Measurements from ENCODE around the gene RASD2. TPM values are rescaled to one million over a fixed set of nuclear protein-coding genes. Genes with fewer than 3 reads are reported as not detected.
A peak's percentile ranks its signal among the peaks of the same experiment; 100 is the strongest.

The RASD2 gene
- total and polyA plus RNA-seq, 2 donors (not counting 1 experiment from before 2014, with no cell fraction given), result under 0.01 to 0.01 TPM

DNA sequence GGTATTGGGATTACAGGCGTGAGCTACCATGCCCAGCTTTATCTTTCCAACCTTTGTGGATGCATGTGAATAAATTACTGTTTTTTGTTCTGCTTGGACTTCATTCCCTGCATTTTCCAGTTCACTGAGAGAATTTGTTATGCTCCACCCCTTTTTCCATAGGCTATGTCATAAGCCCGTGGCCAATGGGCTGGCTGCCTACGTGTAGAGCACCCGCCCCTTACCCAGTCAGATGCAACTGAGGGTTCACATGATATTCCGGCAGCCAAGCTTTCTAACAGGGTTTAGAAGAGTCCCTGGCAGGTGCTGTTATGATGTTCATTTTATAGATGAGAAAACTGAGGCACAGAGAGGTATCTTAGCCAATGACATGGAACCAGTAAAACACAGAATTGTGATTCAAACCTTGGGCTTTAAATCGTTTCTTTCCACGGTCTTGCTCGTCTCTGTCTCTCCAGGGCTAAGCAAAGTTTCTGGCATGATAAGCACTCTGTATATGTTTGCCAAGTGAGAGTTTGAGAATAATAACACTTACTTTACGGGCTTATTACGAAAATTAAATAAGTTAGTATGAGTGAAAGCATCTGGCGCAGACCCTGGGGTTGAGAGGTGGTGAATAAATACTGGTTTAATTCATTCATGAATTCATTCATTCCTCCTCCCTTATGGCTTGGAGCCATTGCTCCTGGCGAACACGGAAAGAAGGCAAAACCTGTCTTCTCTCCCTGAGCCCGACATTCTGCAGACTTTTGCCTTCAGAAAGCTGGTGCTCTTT is 42.4 kb upstream of the RASD2 start:
- H3K27ac ChIP-seq (ENCODE audit: insufficient read depth, low read length), result no peak overlapping the region
- no peaks in the 10 kb centered on the region for H3K79me2 ChIP-seq (ENCODE audit: control insufficient read depth, insufficient read depth, low read length)
- H2AFZ ChIP-seq (ENCODE audit: low read length), result no peak overlapping the region
- H3K4me1 ChIP-seq (ENCODE audit: control insufficient read depth, extremely low read depth, insufficient read depth, low read length), result no peaks in the 10 kb centered on the region
- DNase-seq (ENCODE audit: low read depth in 2 of 2), result peak in 1 of 2 donors; percentile 20
- no peaks in the 10 kb centered on the region for H4K20me1 ChIP-seq (ENCODE audit: control insufficient read depth, extremely low read depth, insufficient read depth, low read length)
- TF ChIP-seq CTCF (conservative IDR thresholded peaks at IDR 0.05 in 1 of 2, IDR thresholded peaks at IDR 0.05 in 1 of 2; ENCODE audit: low read depth in 1 of 2, low read length in 2 of 2), result no peak
- no peaks in the 10 kb centered on the region for H3K36me3 ChIP-seq (ENCODE audit: control insufficient read depth, insufficient read depth, low read length)
- H3K9ac ChIP-seq (ENCODE audit: insufficient read depth, low read length), result no peak overlapping the region
- no peak overlapping the region for H3K4me2 ChIP-seq (ENCODE audit: extremely low read depth, insufficient read depth, low read length)
- no peaks in the 10 kb centered on the region for H3K9me3 ChIP-seq (ENCODE audit: control insufficient read depth, insufficient read depth, low read depth, low read length)
- peaks cover 8% of the 10 kb centered on the region for H3K27me3 ChIP-seq (ENCODE audit: control insufficient read depth, insufficient read depth, low read length)
- no peak overlapping the region for H3K4me3 ChIP-seq (replicated peaks in 1 of 4; ENCODE audit: control extremely low read depth in 1 of 4, insufficient read depth in 1 of 4, low read depth in 3 of 4, low read length in 4 of 4)

DNA sequence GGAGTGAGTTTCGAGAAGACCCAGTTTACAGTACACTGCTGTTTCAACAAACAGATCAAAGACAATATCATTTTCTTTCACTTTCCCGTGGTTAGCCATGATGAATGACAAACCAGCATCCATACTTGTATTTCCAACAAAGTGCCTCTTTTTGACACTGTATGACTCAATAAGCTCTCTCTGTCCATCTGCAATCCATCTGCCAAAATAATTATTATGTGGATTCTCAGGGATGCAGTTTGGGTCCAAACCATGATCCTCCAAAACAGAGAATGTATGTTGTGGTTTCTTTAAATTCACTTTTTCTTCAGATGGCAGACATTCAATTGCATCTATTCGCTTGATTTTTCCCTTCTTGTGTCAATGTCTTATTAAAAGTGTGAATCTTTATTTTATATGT is 37.8 kb upstream of the RASD2 start:
- no peaks in the 10 kb centered on the region for H3K9me3 ChIP-seq (ENCODE audit: control insufficient read depth, insufficient read depth, low read depth, low read length)
- no peaks in the 10 kb centered on the region for H4K20me1 ChIP-seq (ENCODE audit: control insufficient read depth, extremely low read depth, insufficient read depth, low read length)
- TF ChIP-seq CTCF (conservative IDR thresholded peaks at IDR 0.05 in 1 of 2, IDR thresholded peaks at IDR 0.05 in 1 of 2; ENCODE audit: low read depth in 1 of 2, low read length in 2 of 2), result no peak
- no peak for TF ChIP-seq EZH2 (IDR thresholded peaks at IDR 0.05; ENCODE audit: low read length, missing control alignments)

DNA sequence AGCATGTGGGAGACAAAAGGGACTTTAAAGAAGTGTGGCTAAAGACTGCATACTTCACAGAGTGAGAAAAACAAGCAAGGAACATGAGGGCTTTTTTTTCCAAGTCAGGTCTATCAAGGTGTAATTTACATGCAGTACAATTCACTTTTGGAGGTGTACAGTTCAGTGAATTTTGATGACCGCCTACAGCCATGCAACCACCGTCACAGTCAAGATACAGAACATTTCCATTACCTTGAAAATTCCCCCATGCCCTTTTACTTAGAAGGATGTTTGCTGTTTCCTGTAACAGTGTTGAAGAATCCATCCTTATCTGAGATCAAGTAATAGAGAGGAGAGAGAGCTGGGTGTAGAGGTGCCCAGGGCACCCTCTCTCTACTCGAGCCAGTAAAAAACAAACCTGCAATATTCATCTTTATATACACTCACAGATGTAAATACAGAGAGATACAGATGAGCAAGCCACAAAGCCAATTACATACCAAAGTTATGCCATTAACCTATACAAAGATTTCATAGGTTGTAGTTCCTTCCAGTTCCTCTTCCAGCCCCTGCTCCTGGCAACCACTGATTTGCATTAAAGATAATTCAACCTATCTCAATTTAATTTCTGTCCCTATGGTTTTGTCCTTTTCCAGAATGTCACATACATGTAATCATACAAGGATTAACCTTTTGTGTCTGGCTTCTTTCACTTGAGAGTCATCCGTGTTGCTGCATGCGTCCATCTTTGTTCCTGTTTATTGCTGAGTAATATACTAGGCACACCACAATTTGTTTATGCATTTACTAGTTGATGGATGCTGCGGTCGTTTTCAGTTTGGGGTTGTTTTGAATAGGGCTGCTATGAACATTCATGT is 35.0 kb upstream of the RASD2 start:
- no peak overlapping the region for H2AFZ ChIP-seq (ENCODE audit: low read length)
- H3K27ac ChIP-seq (ENCODE audit: insufficient read depth, low read length), result no peak overlapping the region
- no peak overlapping the region for H3K9ac ChIP-seq (ENCODE audit: insufficient read depth, low read length)
- peaks cover 7% of the 10 kb centered on the region for H3K27me3 ChIP-seq (ENCODE audit: control insufficient read depth, insufficient read depth, low read length)
- H4K20me1 ChIP-seq (ENCODE audit: control insufficient read depth, extremely low read depth, insufficient read depth, low read length), result no peaks in the 10 kb centered on the region
- H3K36me3 ChIP-seq (ENCODE audit: control insufficient read depth, insufficient read depth, low read length), result no peaks in the 10 kb centered on the region
- TF ChIP-seq CTCF (conservative IDR thresholded peaks at IDR 0.05 in 1 of 2, IDR thresholded peaks at IDR 0.05 in 1 of 2; ENCODE audit: low read depth in 1 of 2, low read length in 2 of 2) (no peak), EZH2 (IDR thresholded peaks at IDR 0.05; ENCODE audit: low read length, missing control alignments) (no peak)
- H3K4me3 ChIP-seq (replicated peaks in 1 of 4; ENCODE audit: control extremely low read depth in 1 of 4, insufficient read depth in 1 of 4, low read depth in 3 of 4, low read length in 4 of 4), result no peak overlapping the region
- no peaks in the 10 kb centered on the region for H3K9me3 ChIP-seq (ENCODE audit: control insufficient read depth, insufficient read depth, low read depth, low read length)
- H3K4me1 ChIP-seq (ENCODE audit: control insufficient read depth, extremely low read depth, insufficient read depth, low read length), result no peaks in the 10 kb centered on the region
- no peak overlapping the region for H3K4me2 ChIP-seq (ENCODE audit: extremely low read depth, insufficient read depth, low read length)
- DNase-seq (ENCODE audit: low read depth in 2 of 2), result no peak
- H3K79me2 ChIP-seq (ENCODE audit: control insufficient read depth, insufficient read depth, low read length), result no peaks in the 10 kb centered on the region

More for the DNA sequence above, 37.8 kb upstream of the RASD2 start:
- Histone ChIP-seq H3K36me3 (ENCODE audit: control insufficient read depth, insufficient read depth, low read length) (no peaks in the 10 kb centered on the region), H2AFZ (ENCODE audit: low read length) (no peak overlapping the region), H3K4me1 (ENCODE audit: control insufficient read depth, extremely low read depth, insufficient read depth, low read length) (no peaks in the 10 kb centered on the region), H3K27me3 (ENCODE audit: control insufficient read depth, insufficient read depth, low read length) (peaks cover 15% of the 10 kb centered on the region), H3K27ac (ENCODE audit: insufficient read depth, low read length) (no peak overlapping the region), H3K4me3 (replicated peaks in 1 of 4; ENCODE audit: control extremely low read depth in 1 of 4, insufficient read depth in 1 of 4, low read depth in 3 of 4, low read length in 4 of 4) (no peak overlapping the region), H3K9ac (ENCODE audit: insufficient read depth, low read length) (no peak overlapping the region), H3K79me2 (ENCODE audit: control insufficient read depth, insufficient read depth, low read length) (no peaks in the 10 kb centered on the region), H3K4me2 (ENCODE audit: extremely low read depth, insufficient read depth, low read length) (no peak overlapping the region)
- DNase-seq (ENCODE audit: low read depth in 2 of 2), result no peak

All from fibroblast of lung (primary cell).